AG04449 (cell line): Measurements from ENCODE around the gene SALL3.

ENCODE experiments used
- CTCF ChIA-PET: fragments of 350-600 bp; formaldehyde crosslinking; extraction: SDS; loops from one replicate; lab custom pipeline; 2021; ENCODE audit warnings: antibody characterized with exemption; lab: Yijun Ruan, JAX
- POLR2A ChIA-PET: fragments of 400-600, 350-600 bp; formaldehyde crosslinking; extraction: SDS; loops from one replicate; lab custom pipeline; 2020; ENCODE audit warnings: antibody characterized with exemption, inconsistent platforms; lab: Yijun Ruan, JAX
- DNase-seq: peaks from one replicate; pipeline ENCODE4 v3.0.0-alpha.2; 2010; ENCODE audit warnings: low read depth, low spot score
- H3K4me3 ChIP-seq: 2 replicates; pipeline ENCODE4 v1.5.1; 2011; ENCODE audit warnings: low read depth, mild to moderate bottlenecking, control low read depth, low read length
- TF ChIP-seq, protein P1 (sequence below): IDR thresholded peaks from one replicate; pipeline ENCODE4 v1.5.1; 2011; ENCODE audit warnings: mild to moderate bottlenecking, moderate library complexity, low read length, control low read depth, inconsistent platforms; ENCODE audit not compliant: insufficient read depth; ENCODE audit errors: missing control alignments

The SALL3 gene

DNA sequence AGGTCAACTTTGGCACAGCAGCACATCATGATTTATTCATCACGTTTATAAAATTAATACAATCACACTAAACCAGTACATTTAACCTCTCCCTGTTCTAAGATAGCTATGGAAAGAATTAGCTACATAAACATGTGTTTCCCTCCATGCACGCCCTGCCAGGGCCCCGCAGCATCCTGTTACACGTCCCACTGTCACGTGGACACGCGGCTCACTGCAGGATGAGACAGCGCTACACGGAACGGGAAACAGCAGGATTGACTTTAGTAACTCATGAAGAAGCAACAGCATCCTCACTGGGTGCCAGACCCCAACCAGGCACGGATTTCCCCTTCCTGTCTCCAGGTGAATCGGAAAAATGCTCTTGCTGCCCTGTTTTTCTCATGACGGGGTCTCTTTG, 30.9 kb upstream of the SALL3 start:
- ChIA-PET POLR2A (no interaction called here), CTCF (no interaction called here)
- DNase-seq, result no peak
- H3K4me3 ChIP-seq, result no peak overlapping the region
- TF ChIP-seq, protein P1, sequence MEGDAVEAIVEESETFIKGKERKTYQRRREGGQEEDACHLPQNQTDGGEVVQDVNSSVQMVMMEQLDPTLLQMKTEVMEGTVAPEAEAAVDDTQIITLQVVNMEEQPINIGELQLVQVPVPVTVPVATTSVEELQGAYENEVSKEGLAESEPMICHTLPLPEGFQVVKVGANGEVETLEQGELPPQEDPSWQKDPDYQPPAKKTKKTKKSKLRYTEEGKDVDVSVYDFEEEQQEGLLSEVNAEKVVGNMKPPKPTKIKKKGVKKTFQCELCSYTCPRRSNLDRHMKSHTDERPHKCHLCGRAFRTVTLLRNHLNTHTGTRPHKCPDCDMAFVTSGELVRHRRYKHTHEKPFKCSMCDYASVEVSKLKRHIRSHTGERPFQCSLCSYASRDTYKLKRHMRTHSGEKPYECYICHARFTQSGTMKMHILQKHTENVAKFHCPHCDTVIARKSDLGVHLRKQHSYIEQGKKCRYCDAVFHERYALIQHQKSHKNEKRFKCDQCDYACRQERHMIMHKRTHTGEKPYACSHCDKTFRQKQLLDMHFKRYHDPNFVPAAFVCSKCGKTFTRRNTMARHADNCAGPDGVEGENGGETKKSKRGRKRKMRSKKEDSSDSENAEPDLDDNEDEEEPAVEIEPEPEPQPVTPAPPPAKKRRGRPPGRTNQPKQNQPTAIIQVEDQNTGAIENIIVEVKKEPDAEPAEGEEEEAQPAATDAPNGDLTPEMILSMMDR, result no peak

DNA sequence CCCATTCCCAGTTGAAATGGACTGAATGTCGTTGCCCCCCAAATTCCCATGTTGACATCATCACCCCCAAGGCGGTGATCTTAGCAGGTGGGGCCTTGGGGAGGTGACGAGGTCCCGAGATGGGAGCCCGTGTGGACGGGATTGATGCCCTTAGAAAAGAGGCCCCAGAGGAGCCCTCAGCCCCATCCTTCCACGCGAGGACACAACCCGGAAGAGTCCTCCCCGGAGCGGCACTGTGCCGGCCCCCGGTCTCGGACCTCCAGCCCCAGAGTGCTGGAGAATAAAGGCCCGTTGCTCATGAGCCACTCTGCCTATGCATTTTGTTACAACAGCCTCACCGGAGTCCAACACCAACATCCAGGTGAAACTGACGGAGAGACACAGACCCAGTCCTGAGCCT, 30.4 kb upstream of the SALL3 start:
- DNase-seq, result no peak
- TF ChIP-seq, protein P1, result no peak
- H3K4me3 ChIP-seq, result no peak overlapping the region
- CTCF ChIA-PET, result no interaction called here
- POLR2A ChIA-PET, result no interaction called here

DNA sequence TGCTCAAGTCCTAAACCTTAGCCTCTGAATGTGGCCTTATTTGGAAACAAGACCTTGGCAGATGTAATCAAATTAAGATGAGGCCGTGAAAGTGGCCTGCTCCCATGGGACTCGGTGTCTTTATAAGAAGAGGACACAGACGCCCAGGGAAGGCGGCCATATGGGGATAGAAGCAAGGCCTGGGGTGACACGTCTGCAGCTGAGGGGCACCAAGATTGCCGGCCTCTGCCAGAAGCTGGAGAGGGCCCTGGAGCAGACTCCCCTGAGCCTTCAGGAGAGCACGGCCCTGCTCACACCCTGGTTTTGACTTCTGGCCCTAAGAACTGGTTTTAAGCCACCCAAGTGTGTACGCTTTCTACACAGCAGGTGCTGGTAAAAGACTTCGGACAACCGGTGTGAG, 29.2 kb upstream of the SALL3 start:
- TF ChIP-seq, protein P1, result no peak
- DNase-seq, result no peak
- ChIA-PET POLR2A (no interaction called here), CTCF (no interaction called here)
- no peak overlapping the region for H3K4me3 ChIP-seq

DNA sequence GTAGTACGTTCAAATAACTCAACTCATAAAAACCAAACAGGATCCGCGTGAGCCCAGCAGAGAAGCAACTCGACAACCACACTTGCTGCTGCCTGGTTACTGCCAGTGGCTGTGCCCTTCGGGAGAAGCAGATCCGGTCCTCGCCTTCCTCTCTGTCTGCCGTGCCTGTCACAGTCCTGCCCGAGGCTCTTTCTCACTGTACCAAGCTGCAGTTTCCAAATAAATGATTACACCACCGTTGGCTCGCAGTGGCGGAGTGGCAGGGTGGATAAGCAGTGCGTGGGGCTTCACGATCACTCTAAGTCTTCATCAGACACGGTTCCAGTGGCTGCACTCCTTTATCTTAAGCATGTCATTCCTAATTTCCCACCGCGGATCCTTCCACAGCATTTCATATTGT, 26.1 kb upstream of the SALL3 start:
- TF ChIP-seq, protein P1, result no peak
- no peak overlapping the region for H3K4me3 ChIP-seq
- ChIA-PET CTCF (no interaction called here), POLR2A (no interaction called here)
- no peak for DNase-seq

DNA sequence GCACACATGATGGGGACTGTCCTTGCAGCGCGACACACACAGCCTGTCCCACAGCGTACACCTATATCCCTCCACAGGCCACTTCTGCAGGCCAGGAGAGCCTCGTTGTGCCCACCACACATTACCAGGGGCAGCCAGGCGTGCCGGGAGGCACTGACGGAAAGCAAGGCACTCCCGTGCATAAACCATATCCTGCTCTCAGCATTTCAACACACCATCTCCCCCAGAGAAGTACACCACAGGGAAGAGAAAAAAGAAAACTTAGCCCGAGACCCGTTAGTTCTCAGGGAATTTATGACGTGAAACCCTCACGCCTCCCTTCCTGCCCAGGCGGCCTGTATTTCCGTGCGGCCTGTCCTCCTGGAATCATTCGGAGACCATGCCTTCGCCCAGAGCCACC, 24.6 kb upstream of the SALL3 start:
- POLR2A ChIA-PET, result no interaction called here
- TF ChIP-seq, protein P1, result no peak
- no peak for DNase-seq
- H3K4me3 ChIP-seq, result no peak overlapping the region
- CTCF ChIA-PET, result no interaction called here

DNA sequence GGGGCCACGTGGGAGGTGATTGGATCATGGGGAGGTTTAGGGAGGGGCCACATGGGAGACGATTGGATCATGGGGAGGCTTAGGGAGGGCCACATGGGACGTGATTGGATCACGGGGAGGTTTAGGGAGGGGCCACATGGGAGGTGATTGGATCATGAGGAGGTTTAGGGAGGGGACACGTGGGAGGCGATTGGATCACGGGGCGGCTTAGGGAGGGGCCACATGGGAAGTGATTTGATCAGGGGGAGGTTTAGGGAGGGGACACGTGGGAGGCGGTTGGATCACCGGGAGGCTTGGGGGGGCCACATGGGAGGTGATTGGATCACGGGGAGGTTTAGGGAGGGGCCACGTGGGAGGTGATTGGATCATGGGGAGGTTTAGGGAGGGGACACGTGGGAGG, 22.5 kb upstream of the SALL3 start:
- TF ChIP-seq, protein P1, result no peak
- POLR2A ChIA-PET, result no interaction called here
- CTCF ChIA-PET, result no interaction called here
- DNase-seq, result no peak
- no peak overlapping the region for H3K4me3 ChIP-seq
